Hepatocyte (in vitro differentiated cells): ENCODE measurements around the gene SH2D1A.

ENCODE experiments used
- EZH2 ChIP-seq: fragments of 200-600 bp; sonication (generic); IDR thresholded peaks from 2 replicates; pipeline ENCODE4 v1.6.1; 2016; ENCODE audit warnings: antibody characterized with exemption, mild to moderate bottlenecking, borderline replicate concordance
- EZH2phosphoT487 ChIP-seq: fragments of 200-600 bp; sonication (generic); IDR thresholded peaks from one replicate; pipeline ENCODE4 v1.6.1; 2018; ENCODE audit warnings: antibody characterized with exemption, mild to moderate bottlenecking, low read depth, moderate library complexity; ENCODE audit not compliant: unreplicated experiment, severe bottlenecking
- TF ChIP-seq, protein P1 (sequence below): fragments of 200-600 bp; sonication (generic); IDR thresholded peaks from 2 replicates; pipeline ENCODE4 v1.5.1; 2016; ENCODE audit warnings: antibody characterized with exemption, mild to moderate bottlenecking; ENCODE audit not compliant: poor library complexity

DNA sequence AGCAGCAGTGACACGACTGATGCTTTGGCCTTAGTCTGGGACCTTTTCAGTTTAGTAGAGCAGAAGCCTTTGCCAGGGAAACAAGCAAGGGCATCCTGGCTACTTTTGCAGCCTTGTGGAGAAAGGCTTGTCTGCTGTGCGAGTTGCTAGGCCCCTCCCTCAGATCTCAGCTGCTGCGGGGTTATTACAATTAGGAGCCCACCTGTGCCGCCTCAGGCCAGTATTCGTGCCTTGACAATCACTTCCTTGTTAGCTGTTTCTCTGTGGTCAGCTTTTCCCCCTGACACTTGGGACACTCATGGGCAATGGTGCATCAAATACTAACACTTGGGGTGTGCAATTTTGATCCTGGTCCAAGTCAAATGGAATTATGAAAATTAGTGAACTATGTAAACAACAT, 67.9 kb downstream of the SH2D1A start:
- TF ChIP-seq, protein P1, sequence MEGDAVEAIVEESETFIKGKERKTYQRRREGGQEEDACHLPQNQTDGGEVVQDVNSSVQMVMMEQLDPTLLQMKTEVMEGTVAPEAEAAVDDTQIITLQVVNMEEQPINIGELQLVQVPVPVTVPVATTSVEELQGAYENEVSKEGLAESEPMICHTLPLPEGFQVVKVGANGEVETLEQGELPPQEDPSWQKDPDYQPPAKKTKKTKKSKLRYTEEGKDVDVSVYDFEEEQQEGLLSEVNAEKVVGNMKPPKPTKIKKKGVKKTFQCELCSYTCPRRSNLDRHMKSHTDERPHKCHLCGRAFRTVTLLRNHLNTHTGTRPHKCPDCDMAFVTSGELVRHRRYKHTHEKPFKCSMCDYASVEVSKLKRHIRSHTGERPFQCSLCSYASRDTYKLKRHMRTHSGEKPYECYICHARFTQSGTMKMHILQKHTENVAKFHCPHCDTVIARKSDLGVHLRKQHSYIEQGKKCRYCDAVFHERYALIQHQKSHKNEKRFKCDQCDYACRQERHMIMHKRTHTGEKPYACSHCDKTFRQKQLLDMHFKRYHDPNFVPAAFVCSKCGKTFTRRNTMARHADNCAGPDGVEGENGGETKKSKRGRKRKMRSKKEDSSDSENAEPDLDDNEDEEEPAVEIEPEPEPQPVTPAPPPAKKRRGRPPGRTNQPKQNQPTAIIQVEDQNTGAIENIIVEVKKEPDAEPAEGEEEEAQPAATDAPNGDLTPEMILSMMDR, result no peak
- no peak for TF ChIP-seq EZH2
- TF ChIP-seq EZH2phosphoT487, result no peak
